ENCODE measurements around the gene ARHGAP10.

The ARHGAP10 gene

GRCh38 chr4:147855571-147856009, 123.7 kb downstream of the ARHGAP10 start:
- DNase-seq (ENCODE audit: insufficient read length, low spot score) (no peak), FAIRE-seq (no peak)
- TF ChIP-seq CTCF (IDR thresholded peaks at IDR 0.05; ENCODE audit: insufficient read depth, missing control alignments) = no peak

DNA sequence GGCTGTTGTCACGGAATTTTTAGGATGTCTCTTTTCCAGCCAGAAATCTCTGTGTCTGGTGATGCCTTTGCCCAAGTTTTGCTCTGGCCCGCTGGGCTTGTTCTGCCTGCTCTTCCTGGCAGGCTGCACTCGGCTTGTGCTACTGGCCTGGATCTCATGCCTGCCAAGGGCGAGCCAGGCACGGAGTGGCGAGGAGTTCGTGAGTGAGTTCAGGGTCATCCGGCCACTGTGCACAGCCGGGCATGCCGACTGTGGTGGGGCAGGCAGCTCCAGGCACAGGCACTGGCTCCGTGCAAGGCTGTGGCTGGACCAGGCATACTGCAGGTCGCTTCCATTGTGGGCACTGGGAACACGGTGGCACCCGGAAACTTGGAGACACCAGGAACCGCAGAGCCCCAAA, 129.1 kb downstream of the ARHGAP10 start:
- TF ChIP-seq CTCF (IDR thresholded peaks at IDR 0.05; ENCODE audit: insufficient read depth, missing control alignments) = no peak
- no peak for DNase-seq (ENCODE audit: insufficient read length, low spot score)

DNA sequence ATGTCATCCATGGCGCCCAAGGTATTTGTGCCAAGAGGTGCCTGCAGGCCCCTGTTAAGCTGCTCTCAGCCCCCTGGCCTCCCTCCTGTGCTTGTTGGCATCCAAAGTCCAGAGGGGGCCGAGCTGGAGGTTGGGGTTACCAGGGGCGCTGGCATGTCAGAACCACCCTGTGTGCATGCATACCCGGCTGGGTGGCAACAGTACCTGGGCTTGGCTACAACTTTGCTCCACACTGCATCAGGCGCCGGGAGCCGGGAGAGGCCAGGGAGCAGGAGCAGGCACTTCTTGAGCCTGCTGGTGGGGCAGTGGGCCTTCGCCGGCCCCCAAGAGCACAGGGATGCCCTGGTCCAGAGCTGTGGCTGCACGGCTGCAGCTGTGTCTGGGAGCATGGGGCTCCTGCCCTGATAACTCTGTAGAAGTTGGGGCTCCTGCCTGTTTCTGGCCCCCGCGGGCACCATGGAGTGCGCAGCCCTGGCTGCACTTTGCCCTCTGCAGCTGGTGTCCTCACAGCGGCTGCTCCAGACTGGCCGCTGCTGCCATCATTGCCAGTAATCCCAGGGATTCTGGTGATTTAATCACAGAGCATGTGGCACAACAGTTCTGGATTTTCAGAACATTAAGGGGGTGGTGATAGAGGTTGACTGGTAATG, 130.3 kb downstream of the ARHGAP10 start:
- TF ChIP-seq CTCF (IDR thresholded peaks at IDR 0.05; ENCODE audit: insufficient read depth, missing control alignments) = no peak
- FAIRE-seq (no peak), DNase-seq (ENCODE audit: insufficient read length, low spot score) (peak; percentile 27)

More for the DNA sequence above, 129.1 kb downstream of the ARHGAP10 start:
- FAIRE-seq = no peak

- TF ChIP-seq CTCF (IDR thresholded peaks at IDR 0.05; ENCODE audit: insufficient read depth, missing control alignments) = no peak
Measured at GRCh38 chr4:147863111-147863747, 131.3 kb downstream of the ARHGAP10 start.

DNA sequence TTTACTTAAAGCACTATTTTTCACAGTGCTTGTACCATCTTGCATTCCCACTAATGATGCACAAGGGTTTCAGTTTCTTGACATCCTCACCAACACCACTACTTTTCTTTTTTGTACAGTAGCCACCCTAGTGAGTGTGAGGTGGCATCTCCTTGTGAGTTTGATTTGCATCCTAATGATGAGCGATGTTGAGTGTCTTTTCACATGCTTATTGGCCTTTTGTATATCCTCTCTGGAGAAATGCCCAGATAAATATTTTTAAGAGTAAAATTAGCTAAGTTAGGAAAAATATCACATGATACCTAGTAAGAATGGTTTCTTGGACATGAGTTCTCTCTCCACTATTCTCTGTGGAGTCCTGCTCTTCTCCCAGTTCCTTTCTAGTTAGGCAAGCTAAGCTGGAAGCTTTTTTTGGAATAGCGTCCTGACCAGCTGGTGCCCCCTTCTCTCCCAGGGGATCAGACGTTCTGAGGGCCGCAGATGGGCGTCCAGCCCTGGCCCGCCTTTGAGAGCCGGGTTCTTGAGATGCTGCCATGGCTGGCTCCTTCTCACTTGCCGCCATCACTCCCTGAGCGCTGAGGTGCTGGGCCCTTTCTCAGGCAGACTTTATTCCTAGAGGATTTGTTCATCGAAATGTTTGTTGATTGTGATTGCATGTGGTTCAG, 132.1 kb downstream of the ARHGAP10 start:
- TF ChIP-seq CTCF (IDR thresholded peaks at IDR 0.05; ENCODE audit: insufficient read depth, missing control alignments) = no peak
- FAIRE-seq (no peak), DNase-seq (ENCODE audit: insufficient read length, low spot score) (no peak)

More at GRCh38 chr4:147863111-147863747, 131.3 kb downstream of the ARHGAP10 start:
- DNase-seq (ENCODE audit: insufficient read length, low spot score) (no peak), FAIRE-seq (no peak)

GRCh38 chr4:147864607-147865006, 132.7 kb downstream of the ARHGAP10 start:
- TF ChIP-seq CTCF (IDR thresholded peaks at IDR 0.05; ENCODE audit: insufficient read depth, missing control alignments) = no peak
- DNase-seq (ENCODE audit: insufficient read length, low spot score) (no peak), FAIRE-seq (no peak)

Data from D721Med (cell line).